ENCODE results near the gene ANKRD7.

DNA sequence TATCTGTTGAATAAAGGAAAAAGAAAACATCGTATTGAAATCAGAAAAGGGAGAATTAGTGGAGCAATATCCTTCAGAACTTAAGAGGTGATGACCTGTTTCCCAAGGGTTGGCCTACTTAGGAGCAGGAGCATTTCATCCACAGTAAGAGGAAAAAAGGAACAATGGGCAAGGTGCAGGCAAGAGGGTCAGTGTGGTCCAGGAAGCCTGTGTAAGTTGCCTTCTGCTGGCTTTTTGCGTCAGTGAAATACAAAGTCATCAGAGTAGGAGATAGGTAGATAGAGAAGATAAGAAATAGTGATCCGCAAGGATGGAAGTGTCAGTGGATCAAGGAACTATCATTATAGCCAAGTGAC, 5.4 kb upstream of the ANKRD7 start:
- TF ChIP-seq CTCF (IDR thresholded peaks at IDR 0.05; ENCODE audit: low read length) (no peak), EZH2 (optimal IDR thresholded peaks at IDR 0.05; ENCODE audit: low read depth, low read length) (no peak), EZH2phosphoT487 (IDR thresholded peaks at IDR 0.05; ENCODE audit: low read length) (no peak)

Measured in MM.1S (cell line).